Liver (tissue), 9 donors: ENCODE results near the gene NHLRC1. TPM values are rescaled to one million over a fixed set of nuclear protein-coding genes. Genes with fewer than 3 reads are reported as not detected.

Experiments
- DNase-seq: peaks from one replicate; pipeline ENCODE4 v3.0.0-alpha.2; 2017; ENCODE audit warnings: low spot score
- H3K27ac ChIP-seq, 2 donors: one replicate each; pipeline ENCODE4 v1.7.0; 2013; ENCODE audit warnings: inconsistent platforms in 2 of 2, low read length in 2 of 2, control low read depth in 1 of 2, low read depth in 1 of 2, mild to moderate bottlenecking in 1 of 2
- H3K27me3 ChIP-seq, 4 donors: one replicate each; pipeline versions ENCODE4 v1.6.1 to v1.7.0; 2013; ENCODE audit warnings: low read length in 3 of 4, inconsistent platforms in 1 of 4, mild to moderate bottlenecking in 1 of 4, moderate library complexity in 1 of 4; ENCODE audit not compliant: control insufficient read depth in 4 of 4, insufficient read depth in 4 of 4
- H3K36me3 ChIP-seq, 4 donors: one replicate each; pipeline versions ENCODE4 v1.6.1 to v1.7.0; 2013; ENCODE audit warnings: low read length in 3 of 4, mild to moderate bottlenecking in 3 of 4, low read depth in 1 of 4, moderate library complexity in 1 of 4; ENCODE audit not compliant: control insufficient read depth in 4 of 4, insufficient read depth in 3 of 4
- H3K4me1 ChIP-seq, 4 donors: one replicate each; pipeline versions ENCODE4 v1.6.1 to v1.7.0; 2013; ENCODE audit warnings: low read length in 3 of 4, mild to moderate bottlenecking in 3 of 4, moderate library complexity in 1 of 4; ENCODE audit not compliant: control insufficient read depth in 4 of 4, insufficient read depth in 4 of 4
- H3K4me3 ChIP-seq, 3 donors: one replicate each; pipeline versions ENCODE4 v1.6.1 to v1.7.0; 2013; ENCODE audit warnings: low read length in 3 of 3, control low read depth in 1 of 3, low read depth in 1 of 3, mild to moderate bottlenecking in 1 of 3
- H3K9ac ChIP-seq, 2 donors: one replicate each; pipeline ENCODE4 v1.7.0; 2013; ENCODE audit warnings: low read length in 2 of 2, mild to moderate bottlenecking in 2 of 2, moderate library complexity in 2 of 2, control low read depth in 1 of 2, low read depth in 1 of 2
- H3K9me3 ChIP-seq, 4 donors: one replicate each; pipeline versions ENCODE4 v1.6.1 to v1.7.0; 2013; ENCODE audit warnings: low read length in 3 of 4; ENCODE audit not compliant: control insufficient read depth in 4 of 4
- EGR1 ChIP-seq, 2 donors: IDR thresholded peaks; 2 replicates each; pipeline ENCODE4 v1.6.1; 2016 to 2018; ENCODE audit warnings: antibody characterized with exemption in 2 of 2, low read depth in 2 of 2
- FOXA1 ChIP-seq: IDR thresholded peaks from 2 replicates; pipeline ENCODE4 v1.6.1; 2016; ENCODE audit warnings: antibody characterized with exemption
- FOXA2 ChIP-seq: IDR thresholded peaks from 2 replicates; pipeline ENCODE4 v1.6.1; 2016; ENCODE audit warnings: antibody characterized with exemption
- GABPA ChIP-seq, 2 donors: IDR thresholded peaks in 1 of 2; conservative IDR thresholded peaks in 1 of 2; 2 replicates each; pipeline ENCODE4 v1.6.1; 2016; ENCODE audit warnings: antibody characterized with exemption in 2 of 2, mild to moderate bottlenecking in 1 of 2, moderate library complexity in 1 of 2
- HNF4A ChIP-seq, 2 donors: conservative IDR thresholded peaks; 2 replicates each; pipeline ENCODE4 v1.6.1; 2016; ENCODE audit warnings: antibody characterized with exemption in 2 of 2, mild to moderate bottlenecking in 2 of 2
- HNF4G ChIP-seq: IDR thresholded peaks from 2 replicates; pipeline ENCODE4 v1.6.1; 2016; ENCODE audit warnings: antibody characterized with exemption
- JUND ChIP-seq, 2 donors: IDR thresholded peaks; 2 replicates each; pipeline ENCODE4 v1.6.1; 2016; ENCODE audit warnings: antibody characterized with exemption in 2 of 2
- NR2F2 ChIP-seq: IDR thresholded peaks from 2 replicates; pipeline ENCODE4 v1.6.1; 2016; ENCODE audit warnings: antibody characterized with exemption
- RAD21 ChIP-seq, 2 donors: IDR thresholded peaks; 2 replicates each; pipeline ENCODE4 v1.6.1; 2016; ENCODE audit warnings: antibody characterized with exemption in 2 of 2, mild to moderate bottlenecking in 2 of 2
- RXRA ChIP-seq, 2 donors: IDR thresholded peaks; 2 replicates each; pipeline ENCODE4 v1.6.1; 2017 to 2018; ENCODE audit warnings: antibody characterized with exemption in 2 of 2, mild to moderate bottlenecking in 1 of 2
- SP1 ChIP-seq: IDR thresholded peaks from 2 replicates; pipeline ENCODE4 v1.6.1; 2018; ENCODE audit warnings: antibody characterized with exemption, mild to moderate bottlenecking
- TAF1 ChIP-seq: conservative IDR thresholded peaks from 2 replicates; pipeline ENCODE4 v1.6.1; 2016; ENCODE audit warnings: antibody characterized with exemption, mild to moderate bottlenecking
- YY1 ChIP-seq: IDR thresholded peaks from 2 replicates; pipeline ENCODE4 v1.6.1; 2016; ENCODE audit warnings: antibody characterized with exemption, mild to moderate bottlenecking
- WGBS: extraction: QIAGEN DNeasy Blood & Tissue Kit; methylation state at CpG from one replicate; pipeline ENCODE4 v1.1.7; 2013; 5-methylcytosine and 5-hydroxymethylcytosine counted together
- polyA plus RNA-seq, 2 donors: library from polyadenylated mRNA; stranded (reverse) in 1 of 2; unstranded in 1 of 2; fragments of 200-250 nt in 1 of 2; fragments of >200 nt in 1 of 2; fragmentation: Nextera tagmentation in 1 of 2; extraction: Ambion mirVana in 1 of 2; gene quantifications; one replicate each; pipeline versions ENCODE4 v1.2.1 to v1.2.3, GENCODE V29; 2013 to 2015
- total RNA-seq, 2 donors: library from RNA; depleted of rRNA; stranded (reverse); fragments of >200 nt; gene quantifications; one replicate each; pipeline ENCODE4 v1.2.3, GENCODE V29; 2014
- TF ChIP-seq, protein P1 (sequence below): IDR thresholded peaks from 2 replicates; pipeline ENCODE4 v1.6.1; 2016; ENCODE audit warnings: antibody characterized with exemption
- TF ChIP-seq, protein P2 (sequence below): IDR thresholded peaks from 2 replicates; pipeline ENCODE4 v1.6.1; 2016; ENCODE audit warnings: antibody characterized with exemption
- TF ChIP-seq, protein P3 (sequence below): fragments of 150-350 bp; IDR thresholded peaks from 2 replicates; pipeline ENCODE4 v1.5.1; 2017; ENCODE audit warnings: improper control_type of control experiment, low read depth, low read length; ENCODE audit not compliant: missing input control
- TF ChIP-seq, protein P4 (sequence below): IDR thresholded peaks from 2 replicates; pipeline ENCODE4 v1.6.1; 2016; ENCODE audit warnings: antibody characterized with exemption, mild to moderate bottlenecking
- donor health status: healthy.
- donor health status: healthy.
- donor health status: healthy.
- donor health status: healthy.
- donor health status: healthy.

Gene NHLRC1
- total and polyA plus RNA-seq, 4 donors = 2.1 to 4.4 (median 3.0) TPM

DNA sequence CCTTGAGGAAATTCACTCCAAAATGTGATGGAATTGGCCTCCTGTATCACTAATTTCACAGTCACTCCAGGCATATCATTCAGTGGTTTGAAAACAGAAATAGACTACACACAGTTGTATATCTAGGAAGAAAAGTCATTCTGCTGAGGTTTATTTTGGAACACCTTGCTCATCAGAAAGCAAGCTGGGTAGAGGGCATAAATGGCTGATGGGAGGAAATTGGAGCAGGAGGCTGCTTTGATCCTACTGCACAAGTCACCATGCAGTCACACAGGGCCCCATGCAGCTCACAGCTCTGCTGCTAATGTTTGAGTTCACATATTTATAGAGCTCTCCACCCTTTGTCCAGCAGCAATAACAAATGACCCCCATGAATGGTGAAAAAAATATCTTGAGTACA is 12.3 kb downstream of the NHLRC1 start:
- Histone ChIP-seq H3K27me3 (no peaks in the 10 kb centered on the region), H3K9ac (no peak overlapping the region), H3K4me1 (no peaks in the 10 kb centered on the region), H3K27ac (no peak overlapping the region), H3K36me3 (no peaks in the 10 kb centered on the region), H3K9me3 (peaks cover 0 to 3% (median 0%) of the 10 kb centered on the region in 4 donors), H3K4me3 (no peak overlapping the region)
- DNase-seq = no peak
- TF ChIP-seq HNF4G (no peak), HNF4A (conservative IDR thresholded peaks at IDR 0.05) (no peak), EGR1 (IDR thresholded peaks at IDR 0.05; ENCODE audit: low read depth in 2 of 2) (no peak), TAF1 (no peak), NR2F2 (no peak), FOXA2 (no peak), RAD21 (IDR thresholded peaks at IDR 0.05) (no peak), RXRA (IDR thresholded peaks at IDR 0.05) (no peak), YY1 (no peak), FOXA1 (no peak), SP1 (no peak)
- TF ChIP-seq, protein P1, sequence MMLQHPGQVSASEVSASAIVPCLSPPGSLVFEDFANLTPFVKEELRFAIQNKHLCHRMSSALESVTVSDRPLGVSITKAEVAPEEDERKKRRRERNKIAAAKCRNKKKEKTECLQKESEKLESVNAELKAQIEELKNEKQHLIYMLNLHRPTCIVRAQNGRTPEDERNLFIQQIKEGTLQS = no peak
- TF ChIP-seq, protein P2, sequence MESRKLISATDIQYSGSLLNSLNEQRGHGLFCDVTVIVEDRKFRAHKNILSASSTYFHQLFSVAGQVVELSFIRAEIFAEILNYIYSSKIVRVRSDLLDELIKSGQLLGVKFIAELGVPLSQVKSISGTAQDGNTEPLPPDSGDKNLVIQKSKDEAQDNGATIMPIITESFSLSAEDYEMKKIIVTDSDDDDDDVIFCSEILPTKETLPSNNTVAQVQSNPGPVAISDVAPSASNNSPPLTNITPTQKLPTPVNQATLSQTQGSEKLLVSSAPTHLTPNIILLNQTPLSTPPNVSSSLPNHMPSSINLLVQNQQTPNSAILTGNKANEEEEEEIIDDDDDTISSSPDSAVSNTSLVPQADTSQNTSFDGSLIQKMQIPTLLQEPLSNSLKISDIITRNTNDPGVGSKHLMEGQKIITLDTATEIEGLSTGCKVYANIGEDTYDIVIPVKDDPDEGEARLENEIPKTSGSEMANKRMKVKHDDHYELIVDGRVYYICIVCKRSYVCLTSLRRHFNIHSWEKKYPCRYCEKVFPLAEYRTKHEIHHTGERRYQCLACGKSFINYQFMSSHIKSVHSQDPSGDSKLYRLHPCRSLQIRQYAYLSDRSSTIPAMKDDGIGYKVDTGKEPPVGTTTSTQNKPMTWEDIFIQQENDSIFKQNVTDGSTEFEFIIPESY = no peak
- TF ChIP-seq, protein P3, sequence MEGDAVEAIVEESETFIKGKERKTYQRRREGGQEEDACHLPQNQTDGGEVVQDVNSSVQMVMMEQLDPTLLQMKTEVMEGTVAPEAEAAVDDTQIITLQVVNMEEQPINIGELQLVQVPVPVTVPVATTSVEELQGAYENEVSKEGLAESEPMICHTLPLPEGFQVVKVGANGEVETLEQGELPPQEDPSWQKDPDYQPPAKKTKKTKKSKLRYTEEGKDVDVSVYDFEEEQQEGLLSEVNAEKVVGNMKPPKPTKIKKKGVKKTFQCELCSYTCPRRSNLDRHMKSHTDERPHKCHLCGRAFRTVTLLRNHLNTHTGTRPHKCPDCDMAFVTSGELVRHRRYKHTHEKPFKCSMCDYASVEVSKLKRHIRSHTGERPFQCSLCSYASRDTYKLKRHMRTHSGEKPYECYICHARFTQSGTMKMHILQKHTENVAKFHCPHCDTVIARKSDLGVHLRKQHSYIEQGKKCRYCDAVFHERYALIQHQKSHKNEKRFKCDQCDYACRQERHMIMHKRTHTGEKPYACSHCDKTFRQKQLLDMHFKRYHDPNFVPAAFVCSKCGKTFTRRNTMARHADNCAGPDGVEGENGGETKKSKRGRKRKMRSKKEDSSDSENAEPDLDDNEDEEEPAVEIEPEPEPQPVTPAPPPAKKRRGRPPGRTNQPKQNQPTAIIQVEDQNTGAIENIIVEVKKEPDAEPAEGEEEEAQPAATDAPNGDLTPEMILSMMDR = no peak
- TF ChIP-seq, protein P4, sequence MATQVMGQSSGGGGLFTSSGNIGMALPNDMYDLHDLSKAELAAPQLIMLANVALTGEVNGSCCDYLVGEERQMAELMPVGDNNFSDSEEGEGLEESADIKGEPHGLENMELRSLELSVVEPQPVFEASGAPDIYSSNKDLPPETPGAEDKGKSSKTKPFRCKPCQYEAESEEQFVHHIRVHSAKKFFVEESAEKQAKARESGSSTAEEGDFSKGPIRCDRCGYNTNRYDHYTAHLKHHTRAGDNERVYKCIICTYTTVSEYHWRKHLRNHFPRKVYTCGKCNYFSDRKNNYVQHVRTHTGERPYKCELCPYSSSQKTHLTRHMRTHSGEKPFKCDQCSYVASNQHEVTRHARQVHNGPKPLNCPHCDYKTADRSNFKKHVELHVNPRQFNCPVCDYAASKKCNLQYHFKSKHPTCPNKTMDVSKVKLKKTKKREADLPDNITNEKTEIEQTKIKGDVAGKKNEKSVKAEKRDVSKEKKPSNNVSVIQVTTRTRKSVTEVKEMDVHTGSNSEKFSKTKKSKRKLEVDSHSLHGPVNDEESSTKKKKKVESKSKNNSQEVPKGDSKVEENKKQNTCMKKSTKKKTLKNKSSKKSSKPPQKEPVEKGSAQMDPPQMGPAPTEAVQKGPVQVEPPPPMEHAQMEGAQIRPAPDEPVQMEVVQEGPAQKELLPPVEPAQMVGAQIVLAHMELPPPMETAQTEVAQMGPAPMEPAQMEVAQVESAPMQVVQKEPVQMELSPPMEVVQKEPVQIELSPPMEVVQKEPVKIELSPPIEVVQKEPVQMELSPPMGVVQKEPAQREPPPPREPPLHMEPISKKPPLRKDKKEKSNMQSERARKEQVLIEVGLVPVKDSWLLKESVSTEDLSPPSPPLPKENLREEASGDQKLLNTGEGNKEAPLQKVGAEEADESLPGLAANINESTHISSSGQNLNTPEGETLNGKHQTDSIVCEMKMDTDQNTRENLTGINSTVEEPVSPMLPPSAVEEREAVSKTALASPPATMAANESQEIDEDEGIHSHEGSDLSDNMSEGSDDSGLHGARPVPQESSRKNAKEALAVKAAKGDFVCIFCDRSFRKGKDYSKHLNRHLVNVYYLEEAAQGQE = no peak

DNA sequence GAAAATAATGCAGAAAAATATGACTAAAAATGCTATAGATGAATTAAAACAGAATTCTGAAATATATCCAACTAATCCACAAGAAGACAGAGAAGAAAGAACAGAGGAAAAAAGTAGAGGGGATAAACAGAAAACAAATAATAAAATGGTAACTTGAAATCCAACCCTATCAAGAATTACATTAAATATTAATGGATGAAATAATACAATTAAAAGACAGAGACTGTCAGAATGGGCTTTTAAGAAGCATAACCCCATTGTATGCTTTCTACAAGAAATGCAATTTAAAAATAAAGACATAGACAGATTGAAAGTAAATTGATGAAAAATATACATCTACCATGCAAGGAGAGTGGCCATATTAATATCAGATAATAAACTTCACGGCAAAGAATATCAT is 15.4 kb downstream of the NHLRC1 start:
- Histone ChIP-seq H3K27ac (no peak overlapping the region), H3K4me1 (no peaks in the 10 kb centered on the region), H3K36me3 (no peaks in the 10 kb centered on the region), H3K9ac (no peak overlapping the region), H3K27me3 (no peaks in the 10 kb centered on the region), H3K4me3 (no peak overlapping the region), H3K9me3 (peaks cover 0 to 3% (median 0%) of the 10 kb centered on the region in 4 donors)
- 98% methylated on average over 1 of the region's 1 CpG for WGBS
- DNase-seq = no peak
- TF ChIP-seq FOXA2 = no peak
- no peak for TF ChIP-seq EGR1 (IDR thresholded peaks at IDR 0.05; ENCODE audit: low read depth in 2 of 2)
- TF ChIP-seq, protein P4 = no peak
- no peak for TF ChIP-seq FOXA1
- TF ChIP-seq SP1 = no peak
- TF ChIP-seq, protein P1 = no peak
- no peak for TF ChIP-seq RXRA (IDR thresholded peaks at IDR 0.05)
- TF ChIP-seq NR2F2 = no peak
- TF ChIP-seq JUND (IDR thresholded peaks at IDR 0.05) = no peak
- TF ChIP-seq, protein P3 = no peak
- TF ChIP-seq HNF4A (conservative IDR thresholded peaks at IDR 0.05) = no peak
- no peak for TF ChIP-seq HNF4G
- no peak for TF ChIP-seq GABPA (IDR thresholded peaks at IDR 0.05 in 1 of 2, conservative IDR thresholded peaks at IDR 0.05 in 1 of 2)
- TF ChIP-seq YY1 = no peak
